SJSA1 (cell line): Measurements from ENCODE around the gene SPIN3. TPM values are rescaled to one million over a fixed set of nuclear protein-coding genes. Genes with fewer than 3 reads are reported as not detected.
"Not testable (repeated sequence)": the region's sequence is repeated elsewhere in the genome, so short reads cannot be mapped to it uniquely, and the experiment has no call there.

Source experiments
- DNase-seq, 2 experiments: peaks; one replicate each; pipeline ENCODE4 v3.0.0-alpha.2; 2015 to 2020; ENCODE audit warnings: low spot score in 2 of 2, low read depth in 1 of 2
- H3K27ac ChIP-seq: fragments of 250-450 bp; sonication (Bioruptor Pico); 2 replicates; pipeline ENCODE4 v1.5.1; 2020; ENCODE audit warnings: mild to moderate bottlenecking, moderate library complexity
- H3K27me3 ChIP-seq: fragments of 250-450 bp; sonication (Bioruptor Pico); replicated peaks from 2 replicates; pipeline ENCODE4 v1.5.1; 2020; ENCODE audit warnings: mild to moderate bottlenecking, moderate library complexity
- H3K36me3 ChIP-seq: fragments of 250-450 bp; sonication (Bioruptor Pico); 2 replicates; pipeline ENCODE4 v1.5.1; 2020; ENCODE audit warnings: mild to moderate bottlenecking
- H3K4me1 ChIP-seq: fragments of 250-450 bp; sonication (Bioruptor Pico); replicated peaks from 2 replicates; pipeline ENCODE4 v1.6.1; 2021; ENCODE audit warnings: mild to moderate bottlenecking
- H3K4me3 ChIP-seq: fragments of 250-450 bp; sonication (Bioruptor Pico); 2 replicates; pipeline ENCODE4 v1.5.1; 2020; ENCODE audit warnings: mild to moderate bottlenecking
- H3K9me3 ChIP-seq: fragments of 250-450 bp; sonication (Bioruptor Pico); replicated peaks from 2 replicates; pipeline ENCODE4 v1.5.1; 2020; ENCODE audit warnings: mild to moderate bottlenecking
- total RNA-seq: library from RNA; depleted of rRNA; stranded (reverse); fragments of >200 nt; shearing (Covaris generic); gene quantifications from 2 replicates; pipeline ENCODE4 v1.2.3, GENCODE V29; 2014; rRNA removed

Gene SPIN3
- 4.1 and 6.9 TPM in 2 replicates for total RNA-seq

- DNase-seq = peak; percentile 55 to 74
- peak within 1 kb of the TSS; percentile 61 for H3K4me3 ChIP-seq
- no peaks in the 10 kb centered on the region for H3K27me3 ChIP-seq
- H3K4me1 ChIP-seq = no peaks in the 10 kb centered on the region
- no peak within 1 kb of the TSS for H3K27ac ChIP-seq
- H3K9me3 ChIP-seq = no peaks in the 10 kb centered on the region
- H3K36me3 ChIP-seq = no peaks in the 10 kb centered on the region
Measured at GRCh38 chrX:56995271-56995994, at the start of gene SPIN3. SPIN3 (minus strand) TSS chrX:56995541; CDS start chrX:56994947, 594 bp downstream.

DNA sequence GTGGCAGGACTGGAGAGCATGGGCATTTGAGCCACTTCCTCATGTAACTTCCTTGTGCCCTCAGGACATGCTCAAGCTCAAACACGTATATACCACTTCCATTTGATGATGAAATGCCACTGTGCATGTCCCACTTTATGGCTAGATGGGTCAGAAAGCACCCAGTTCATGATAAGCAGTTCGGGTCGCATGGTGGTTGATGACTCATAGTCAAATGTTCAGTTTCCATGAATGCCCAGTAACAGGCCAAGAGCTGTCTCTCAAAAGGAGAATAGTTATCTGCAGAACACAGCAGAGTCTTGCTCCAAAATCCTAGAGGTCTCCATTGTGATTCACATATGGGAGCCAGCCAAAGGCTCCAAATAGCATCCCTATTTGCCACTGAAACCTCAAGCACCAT is 48.9 kb upstream of the SPIN3 start:
- Histone ChIP-seq H3K4me1 (no peaks in the 10 kb centered on the region), H3K27ac (no peak overlapping the region), H3K27me3 (no peaks in the 10 kb centered on the region), H3K36me3 (no peaks in the 10 kb centered on the region), H3K4me3 (no peak overlapping the region), H3K9me3 (no peaks in the 10 kb centered on the region)
- no peak for DNase-seq

GRCh38 chrX:57037265-57037664 is 41.9 kb upstream of the SPIN3 start:
- DNase-seq, H3K27me3 ChIP-seq, H3K4me3 ChIP-seq: not testable (repeated sequence)

GRCh38 chrX:56994375-56995270 is 718 bp downstream of the SPIN3 start:
- H3K27ac ChIP-seq = no peak overlapping the region
- peak in 1 of 2 experiments; percentile 1 for DNase-seq
- H3K36me3 ChIP-seq = no peaks in the 10 kb centered on the region

More at GRCh38 chrX:57037265-57037664, 41.9 kb upstream of the SPIN3 start:
- H3K27ac ChIP-seq, H3K9me3 ChIP-seq, H3K36me3 ChIP-seq, H3K4me1 ChIP-seq: not testable (repeated sequence)

GRCh38 chrX:56987741-56988140 is 7.6 kb downstream of the SPIN3 start:
- no peaks in the 10 kb centered on the region for H3K9me3 ChIP-seq
- no peak for DNase-seq
- H3K27ac ChIP-seq = no peak overlapping the region
- H3K36me3 ChIP-seq = no peaks in the 10 kb centered on the region
- H3K4me3 ChIP-seq = no peak overlapping the region
- no peaks in the 10 kb centered on the region for H3K27me3 ChIP-seq
- H3K4me1 ChIP-seq = no peaks in the 10 kb centered on the region

More at GRCh38 chrX:56994375-56995270, 718 bp downstream of the SPIN3 start:
- Histone ChIP-seq H3K4me3 (peak overlapping the region; percentile 61), H3K4me1 (no peaks in the 10 kb centered on the region), H3K9me3 (no peaks in the 10 kb centered on the region), H3K27me3 (no peaks in the 10 kb centered on the region)

DNA sequence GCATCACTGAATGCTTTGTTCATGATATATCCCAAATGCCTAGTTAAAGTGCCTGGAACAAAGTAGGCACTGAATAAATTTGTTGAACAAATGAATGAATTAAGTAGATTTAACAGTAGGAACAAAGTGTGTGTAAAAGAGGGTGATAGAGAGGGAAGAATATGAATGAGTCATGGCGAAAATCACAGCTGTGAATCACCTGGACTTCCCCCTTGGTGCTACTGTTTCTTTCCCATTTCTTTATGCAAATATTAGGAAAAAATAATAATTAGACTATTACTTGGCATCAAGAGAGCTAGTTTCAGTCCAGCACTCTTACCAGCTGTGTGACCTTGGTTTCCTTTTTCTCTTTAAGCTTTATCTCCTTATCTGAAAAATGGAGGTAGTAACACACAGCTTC is 9.2 kb downstream of the SPIN3 start:
- Histone ChIP-seq H3K4me1 (no peaks in the 10 kb centered on the region), H3K27me3 (no peaks in the 10 kb centered on the region), H3K9me3 (no peaks in the 10 kb centered on the region), H3K36me3 (no peaks in the 10 kb centered on the region), H3K27ac (no peak overlapping the region), H3K4me3 (no peak overlapping the region)
- no peak for DNase-seq

DNA sequence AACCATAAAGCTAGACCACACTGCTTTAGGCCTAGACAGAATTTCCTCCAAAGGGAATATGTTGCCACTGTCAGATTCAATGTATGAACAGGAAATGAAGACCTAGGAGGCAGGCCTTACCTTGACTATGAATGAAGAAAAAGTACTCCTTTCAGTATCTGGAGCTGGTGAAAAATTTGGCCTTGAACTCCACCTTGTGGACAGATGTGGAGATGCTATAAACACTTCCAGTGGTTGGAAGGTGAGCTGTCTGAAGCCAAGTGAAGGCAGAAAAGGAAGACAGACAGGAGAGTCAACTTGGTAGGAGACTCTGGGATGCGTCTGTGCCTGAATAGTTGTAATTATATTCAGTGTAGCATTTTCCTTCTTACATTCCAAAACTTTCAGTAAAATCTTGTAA is 17.2 kb downstream of the SPIN3 start:
- no peaks in the 10 kb centered on the region for H3K9me3 ChIP-seq
- H3K4me3 ChIP-seq = no peak overlapping the region
- H3K4me1 ChIP-seq = no peaks in the 10 kb centered on the region
- no peaks in the 10 kb centered on the region for H3K27me3 ChIP-seq
- no peak overlapping the region for H3K27ac ChIP-seq
- peaks cover 3% of the 10 kb centered on the region for H3K36me3 ChIP-seq
- peak; percentile 15 to 28 for DNase-seq

DNA sequence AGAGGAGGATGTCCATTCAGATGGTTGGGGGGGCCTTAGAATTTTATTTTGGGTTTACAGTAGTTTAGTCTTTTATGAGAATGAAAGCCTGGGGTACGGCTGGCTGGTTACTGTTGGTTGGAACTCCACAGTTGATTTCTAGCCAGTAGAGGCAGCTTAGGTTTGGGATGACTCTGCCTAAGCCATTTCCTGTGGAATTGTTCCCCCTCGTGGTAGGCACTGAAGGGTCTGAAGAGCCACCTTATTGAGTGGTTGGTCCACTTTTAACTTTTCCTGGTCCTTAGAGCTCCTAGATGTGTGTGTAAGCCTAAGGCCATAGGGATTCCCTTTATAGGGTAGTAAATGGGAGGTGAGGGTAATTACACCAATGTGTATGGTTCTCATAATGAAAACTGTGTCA is 19.7 kb downstream of the SPIN3 start:
- no peak for DNase-seq
- Histone ChIP-seq H3K9me3 (no peaks in the 10 kb centered on the region), H3K4me3 (no peak overlapping the region), H3K27me3 (no peaks in the 10 kb centered on the region), H3K27ac (no peak overlapping the region), H3K36me3 (peaks cover 3% of the 10 kb centered on the region), H3K4me1 (no peaks in the 10 kb centered on the region)

GRCh38 chrX:56974408-56974807 is 20.9 kb downstream of the SPIN3 start:
- Histone ChIP-seq H3K4me1 (no peaks in the 10 kb centered on the region), H3K36me3 (peaks cover 3% of the 10 kb centered on the region), H3K27ac (no peak overlapping the region), H3K9me3 (no peaks in the 10 kb centered on the region), H3K27me3 (no peaks in the 10 kb centered on the region), H3K4me3 (no peak overlapping the region)
- no peak for DNase-seq

GRCh38 chrX:56969559-56969958 is 25.8 kb downstream of the SPIN3 start:
- no peaks in the 10 kb centered on the region for H3K9me3 ChIP-seq
- H3K4me3 ChIP-seq = no peak overlapping the region
- no peaks in the 10 kb centered on the region for H3K36me3 ChIP-seq
- H3K4me1 ChIP-seq = no peaks in the 10 kb centered on the region
- no peak for DNase-seq
- H3K27me3 ChIP-seq = no peaks in the 10 kb centered on the region
- H3K27ac ChIP-seq = no peak overlapping the region

- Histone ChIP-seq H3K4me1 (no peaks in the 10 kb centered on the region), H3K4me3 (no peak overlapping the region), H3K27ac (no peak overlapping the region), H3K9me3 (no peaks in the 10 kb centered on the region), H3K27me3 (no peaks in the 10 kb centered on the region), H3K36me3 (no peaks in the 10 kb centered on the region)
- DNase-seq = no peak
Measured at GRCh38 chrX:56968980-56969379, 26.4 kb downstream of the SPIN3 start.

DNA sequence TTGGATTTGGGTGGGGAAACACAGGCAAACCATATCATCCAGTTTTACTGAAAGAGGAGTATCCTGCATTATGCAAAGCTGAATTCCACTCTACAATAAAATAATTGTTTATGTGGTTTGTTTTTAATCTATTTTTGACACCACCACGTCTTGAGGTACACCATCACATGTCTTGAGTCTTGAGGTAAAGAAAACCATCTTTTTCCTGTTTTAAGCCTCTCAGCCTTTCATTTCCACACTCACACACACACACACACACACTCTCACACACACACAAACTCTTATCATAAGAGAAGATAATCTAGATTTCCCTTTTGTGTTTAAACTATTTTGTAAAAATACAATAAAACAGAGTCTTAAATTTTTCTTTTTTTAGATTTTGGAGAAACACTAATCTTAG is 32.0 kb downstream of the SPIN3 start:
- Histone ChIP-seq H3K36me3 (no peaks in the 10 kb centered on the region), H3K27me3 (no peaks in the 10 kb centered on the region), H3K4me3 (no peak overlapping the region), H3K4me1 (no peaks in the 10 kb centered on the region), H3K9me3 (no peaks in the 10 kb centered on the region), H3K27ac (no peak overlapping the region)
- DNase-seq = no peak

GRCh38 chrX:56947699-56948098 is 47.6 kb downstream of the SPIN3 start:
- Histone ChIP-seq H3K9me3 (no peaks in the 10 kb centered on the region), H3K27me3 (no peaks in the 10 kb centered on the region), H3K4me3 (no peak overlapping the region), H3K36me3 (no peaks in the 10 kb centered on the region), H3K27ac (no peak overlapping the region), H3K4me1 (no peaks in the 10 kb centered on the region)
- no peak for DNase-seq

GRCh38 chrX:56946201-56946600 is 49.1 kb downstream of the SPIN3 start:
- not testable (repeated sequence) for H3K4me1 ChIP-seq, H3K4me3 ChIP-seq, H3K27me3 ChIP-seq, DNase-seq, H3K36me3 ChIP-seq, H3K9me3 ChIP-seq, H3K27ac ChIP-seq
